ENCODE data around the gene LMAN2L. TPM values are rescaled to one million over a fixed set of nuclear protein-coding genes. Genes with fewer than 3 reads are reported as not detected.

Gene LMAN2L
- total RNA-seq, 2 donors from 2014 or later, result 6.6 to 7.8 TPM

- peaks cover 35% of the 10 kb centered on the region for H3K4me1 ChIP-seq
- WGBS, 2 donors, result 70 to 77% methylated on average over 6 to 19 of the region's 19 CpGs
- no peak overlapping the region for H3K27ac ChIP-seq
- no peak overlapping the region for H3K4me3 ChIP-seq
- peak in 2 of 4 donors; percentile 40 to 41 for DNase-seq
- intact Hi-C loops (cut with DNase I), result no loop called here
- H3K36me3 ChIP-seq (replicated peaks in 1 of 2; ENCODE audit: insufficient read depth in 1 of 2, low read depth in 2 of 2), result no peaks in the 10 kb centered on the region
- no peaks in the 10 kb centered on the region for H3K27me3 ChIP-seq
- TF ChIP-seq CTCF (IDR thresholded peaks at IDR 0.05) (no peak), POLR2A (IDR thresholded peaks at IDR 0.05) (no peak)
- ATAC-seq, result no peak
- no peaks in the 10 kb centered on the region for H3K9me3 ChIP-seq
These were observed 54.0 kb downstream of the LMAN2L start for GRCh38 chr2:96685577-96686459.

GRCh38 chr2:96684883-96685576, 54.8 kb downstream of the LMAN2L start:
- DNase-seq (peak in 2 of 4 donors; percentile 38 to 52), ATAC-seq (no peak)
- 41 to 51% methylated on average over 15 of the region's 16 CpGs for WGBS, 2 donors
- TF ChIP-seq CTCF (IDR thresholded peaks at IDR 0.05) (no peak), POLR2A (IDR thresholded peaks at IDR 0.05) (no peak)
- Histone ChIP-seq H3K27me3 (no peaks in the 10 kb centered on the region), H3K4me3 (no peak overlapping the region), H3K4me1 (peaks cover 43% of the 10 kb centered on the region), H3K9me3 (no peaks in the 10 kb centered on the region), H3K36me3 (replicated peaks in 1 of 2; ENCODE audit: insufficient read depth in 1 of 2, low read depth in 2 of 2) (no peaks in the 10 kb centered on the region), H3K27ac (no peak overlapping the region)
- intact Hi-C loops (cut with DNase I), result no loop called here

- H3K27ac ChIP-seq, result no peak overlapping the region
- DNase-seq (peak in 2 of 4 donors; percentile 24 to 41), ATAC-seq (no peak)
- WGBS, 2 donors, result 59 to 70% methylated on average over 12 to 13 of the region's 13 CpGs
- intact Hi-C loops (cut with DNase I), result no loop called here
- no peaks in the 10 kb centered on the region for H3K36me3 ChIP-seq (replicated peaks in 1 of 2; ENCODE audit: insufficient read depth in 1 of 2, low read depth in 2 of 2)
- no peaks in the 10 kb centered on the region for H3K9me3 ChIP-seq
- no peak overlapping the region for H3K4me3 ChIP-seq
- TF ChIP-seq POLR2A (IDR thresholded peaks at IDR 0.05) (no peak), CTCF (IDR thresholded peaks at IDR 0.05) (no peak)
- no peaks in the 10 kb centered on the region for H3K27me3 ChIP-seq
- peaks cover 49% of the 10 kb centered on the region for H3K4me1 ChIP-seq
These were observed 55.7 kb downstream of the LMAN2L start for GRCh38 chr2:96683972-96684820.

GRCh38 chr2:96683307-96683706, 56.6 kb downstream of the LMAN2L start:
- 94 to 95% methylated on average over 5 of the region's 5 CpGs for WGBS, 2 donors
- Histone ChIP-seq H3K27ac (no peak overlapping the region), H3K4me1 (peaks cover 48% of the 10 kb centered on the region), H3K4me3 (no peak overlapping the region), H3K9me3 (no peaks in the 10 kb centered on the region), H3K27me3 (no peaks in the 10 kb centered on the region), H3K36me3 (replicated peaks in 1 of 2; ENCODE audit: insufficient read depth in 1 of 2, low read depth in 2 of 2) (no peaks in the 10 kb centered on the region)
- DNase-seq, result no peak
- no peak for ATAC-seq
- no peak for TF ChIP-seq CTCF (IDR thresholded peaks at IDR 0.05)
- no peak for TF ChIP-seq POLR2A (IDR thresholded peaks at IDR 0.05)
- intact Hi-C loops (cut with DNase I), result no loop called here

Data from body of pancreas (tissue), 4 donors.